MCF 10A (cell line): ENCODE measurements around the gene ZDHHC1. TPM values are rescaled to one million over a fixed set of nuclear protein-coding genes. Genes with fewer than 3 reads are reported as not detected.

Source experiments
- BruUV-seq: library from RNA; stranded (reverse); fragments of 400-500 nt; replicated peaks from 2 replicates; lab custom pipeline; 2021; lab: Mats Ljungman, UMichigan
- CTCF ChIA-PET: fragments of 300-600 bp; sonication (Branson Sonifier 250); formaldehyde crosslinking; extraction: SDS; loops from one replicate; lab custom pipeline; 2021; ENCODE audit warnings: antibody characterized with exemption, inconsistent platforms; lab: Yijun Ruan, JAX
- POLR2A ChIA-PET: fragments of 300-600, 350-650 bp; sonication (Branson Sonifier 250); formaldehyde crosslinking; extraction: SDS; loops from one replicate; lab custom pipeline; 2020; ENCODE audit warnings: antibody characterized with exemption, inconsistent platforms; lab: Yijun Ruan, JAX
- DNase-seq: peaks from one replicate; pipeline ENCODE4 v3.0.0-alpha.2; 2018; ENCODE audit not compliant: unreplicated experiment
- H3K27ac Mint-ChIP-seq: one replicate; pipeline ENCODE4 v1.8.0; 2022; ENCODE audit warnings: mild to moderate bottlenecking, low read depth, mixed read lengths; ENCODE audit not compliant: unreplicated experiment
- H3K27me3 Mint-ChIP-seq: one replicate; pipeline ENCODE4 v1.8.0; 2022; ENCODE audit warnings: mixed read lengths; ENCODE audit not compliant: insufficient read depth, unreplicated experiment
- H3K36me3 Mint-ChIP-seq: one replicate; pipeline ENCODE4 v1.8.0; 2022; ENCODE audit warnings: mild to moderate bottlenecking, moderate library complexity, mixed read lengths; ENCODE audit not compliant: insufficient read depth, unreplicated experiment
- H3K4me1 Mint-ChIP-seq: one replicate; pipeline ENCODE4 v1.8.0; 2022; ENCODE audit warnings: mixed read lengths; ENCODE audit not compliant: insufficient read depth, unreplicated experiment
- H3K4me3 Mint-ChIP-seq: one replicate; pipeline ENCODE4 v1.8.0; 2022; ENCODE audit warnings: mild to moderate bottlenecking, moderate library complexity, mixed read lengths; ENCODE audit not compliant: unreplicated experiment
- H3K9me3 Mint-ChIP-seq: one replicate; pipeline ENCODE4 v1.8.0; 2022; ENCODE audit warnings: mixed read lengths; ENCODE audit not compliant: unreplicated experiment
- intact Hi-C: fragments of 100-400 bp; cut with micrococcal nuclease; formaldehyde crosslinking; loops from 2 replicates; pipeline ENCODE4 v1.14.1; 2022
- total RNA-seq: library from RNA; stranded (reverse); gene quantifications from 2 replicates; pipeline ENCODE4 v1.2.3, GENCODE V29; 2022
- TF ChIP-seq, protein P1 (sequence below): fragments of 200-600 bp; IDR thresholded peaks from one replicate; pipeline ENCODE4 v1.8.0; 2022; ENCODE audit warnings: antibody characterized with exemption, mild to moderate bottlenecking; ENCODE audit not compliant: unreplicated experiment

ZDHHC1 gene
- total RNA-seq, 1 experiment from 2014 or later: 5.9 TPM

DNA sequence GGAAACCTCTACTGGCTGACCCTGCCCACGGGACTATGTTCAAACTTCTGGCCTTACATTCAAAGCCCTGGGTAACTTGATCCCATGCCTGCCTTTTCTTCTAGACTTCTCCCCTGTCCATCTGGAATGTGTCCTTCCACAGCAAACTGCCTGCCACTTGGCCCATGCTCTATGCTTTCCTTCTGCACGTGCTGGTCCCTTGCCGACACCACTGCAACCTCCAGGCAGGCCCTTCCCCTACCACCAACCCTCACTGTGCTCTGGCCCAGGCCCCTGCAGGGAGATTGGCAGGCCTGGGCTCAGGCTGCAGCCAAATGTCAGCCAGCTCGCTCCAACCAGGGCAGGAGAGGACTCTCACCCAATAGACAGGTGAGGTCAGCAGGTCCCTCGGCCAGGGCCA is 25.6 kb upstream of the ZDHHC1 start:
- H3K4me3 Mint-ChIP-seq: no peak overlapping the region
- CTCF ChIA-PET: interaction anchor here (0.6 to 1.5 kb wide), 8 partner anchors 14 to 1931 kb away, joined by 3 to 5 read pairs (median 4); partner anchors contain the start of gene ATP6V0D1
- TF ChIP-seq, protein P1, sequence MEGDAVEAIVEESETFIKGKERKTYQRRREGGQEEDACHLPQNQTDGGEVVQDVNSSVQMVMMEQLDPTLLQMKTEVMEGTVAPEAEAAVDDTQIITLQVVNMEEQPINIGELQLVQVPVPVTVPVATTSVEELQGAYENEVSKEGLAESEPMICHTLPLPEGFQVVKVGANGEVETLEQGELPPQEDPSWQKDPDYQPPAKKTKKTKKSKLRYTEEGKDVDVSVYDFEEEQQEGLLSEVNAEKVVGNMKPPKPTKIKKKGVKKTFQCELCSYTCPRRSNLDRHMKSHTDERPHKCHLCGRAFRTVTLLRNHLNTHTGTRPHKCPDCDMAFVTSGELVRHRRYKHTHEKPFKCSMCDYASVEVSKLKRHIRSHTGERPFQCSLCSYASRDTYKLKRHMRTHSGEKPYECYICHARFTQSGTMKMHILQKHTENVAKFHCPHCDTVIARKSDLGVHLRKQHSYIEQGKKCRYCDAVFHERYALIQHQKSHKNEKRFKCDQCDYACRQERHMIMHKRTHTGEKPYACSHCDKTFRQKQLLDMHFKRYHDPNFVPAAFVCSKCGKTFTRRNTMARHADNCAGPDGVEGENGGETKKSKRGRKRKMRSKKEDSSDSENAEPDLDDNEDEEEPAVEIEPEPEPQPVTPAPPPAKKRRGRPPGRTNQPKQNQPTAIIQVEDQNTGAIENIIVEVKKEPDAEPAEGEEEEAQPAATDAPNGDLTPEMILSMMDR: no peak
- peaks cover 32% of the 10 kb centered on the region for H3K36me3 Mint-ChIP-seq
- peaks cover 20% of the 10 kb centered on the region for H3K4me1 Mint-ChIP-seq
- POLR2A ChIA-PET: interaction anchor here (0.5 to 3.2 kb wide), 6 partner anchors 11 to 464 kb away, joined by 3 to 13 read pairs (median 4); partner anchors contain the start of genes ATP6V0D1 and HSD11B2
- peak overlapping the region; percentile 40 for H3K27ac Mint-ChIP-seq
- no peaks in the 10 kb centered on the region for H3K9me3 Mint-ChIP-seq
- no TSS peak for BruUV-seq
- no peaks in the 10 kb centered on the region for H3K27me3 Mint-ChIP-seq
- no peak for DNase-seq
- intact Hi-C loops: loop anchor here (10.0 kb wide), 1 partner anchor 67 kb away; no protein-coding TSS in a partner anchor

- POLR2A ChIA-PET: interaction anchor here (0.5 to 3.2 kb wide), 6 partner anchors 10 to 463 kb away, joined by 3 to 13 read pairs (median 4); partner anchors contain the start of genes ATP6V0D1 and HSD11B2
- H3K27me3 Mint-ChIP-seq: no peaks in the 10 kb centered on the region
- H3K4me1 Mint-ChIP-seq: peaks cover 20% of the 10 kb centered on the region
- DNase-seq: peak; percentile 58
- peaks cover 33% of the 10 kb centered on the region for H3K36me3 Mint-ChIP-seq
- no peak overlapping the region for H3K4me3 Mint-ChIP-seq
- CTCF ChIA-PET: interaction anchor here (0.6 to 1.5 kb wide), 5 partner anchors 13 to 54 kb away, joined by 3 to 4 read pairs (median 3); partner anchors contain the start of gene ATP6V0D1
- H3K9me3 Mint-ChIP-seq: no peaks in the 10 kb centered on the region
- TF ChIP-seq, protein P1: no peak
- BruUV-seq: no TSS peak
- intact Hi-C loops: loop anchor here (10.0 kb wide), 1 partner anchor 67 kb away; no protein-coding TSS in a partner anchor
- H3K27ac Mint-ChIP-seq: peak overlapping the region; percentile 40
Observed at GRCh38 chr16:67441271-67441753, 25.0 kb upstream of the ZDHHC1 start.

GRCh38 chr16:67438824-67439393 is 22.6 kb upstream of the ZDHHC1 start:
- DNase-seq: peak; percentile 68
- peaks cover 20% of the 10 kb centered on the region for H3K4me1 Mint-ChIP-seq
- H3K27ac Mint-ChIP-seq: no peak overlapping the region
- peaks cover 34% of the 10 kb centered on the region for H3K36me3 Mint-ChIP-seq
- H3K4me3 Mint-ChIP-seq: no peak overlapping the region
- H3K27me3 Mint-ChIP-seq: no peaks in the 10 kb centered on the region
- ChIA-PET POLR2A (no interaction called here), CTCF (interaction anchor here (0.7 to 1.1 kb wide), 6 partner anchors 11 to 616 kb away, joined by 3 read pairs; no protein-coding TSS in a partner anchor)
- intact Hi-C loops: no loop called here
- H3K9me3 Mint-ChIP-seq: no peaks in the 10 kb centered on the region
- TF ChIP-seq, protein P1: no peak
- BruUV-seq: no TSS peak

DNA sequence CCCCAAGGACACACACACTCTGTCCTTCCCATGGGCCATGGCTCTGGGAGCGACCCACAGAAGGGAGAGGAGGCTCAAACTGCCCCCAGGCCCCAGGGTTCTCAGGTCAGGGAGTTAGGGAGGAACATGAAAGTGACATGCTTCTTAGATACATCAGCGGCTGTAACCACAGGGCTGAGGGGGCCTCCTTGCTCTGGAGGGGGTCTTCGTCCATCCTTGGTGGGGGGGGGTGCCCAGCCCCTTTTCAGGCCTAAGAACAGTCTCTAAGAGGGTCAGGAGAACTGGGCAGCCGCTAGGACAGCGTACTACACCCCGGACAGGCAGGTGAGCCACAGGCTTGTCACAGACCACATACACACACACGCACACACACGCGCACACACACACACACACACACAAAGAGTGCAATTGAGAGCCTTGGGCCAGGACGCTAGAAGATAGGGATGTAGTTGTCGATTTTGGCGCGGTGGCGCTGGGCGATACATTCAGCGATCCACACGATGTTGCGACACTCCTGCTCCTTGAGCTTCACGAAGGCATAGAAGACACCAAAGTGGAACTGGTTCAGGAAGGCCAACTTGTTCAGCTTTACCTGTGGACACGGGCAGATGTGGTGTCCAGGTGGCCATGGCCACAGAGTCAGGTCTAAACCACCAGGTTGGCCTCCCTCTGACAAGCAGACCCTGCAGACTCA is 22.0 kb upstream of the ZDHHC1 start:
- Mint-ChIP-seq H3K36me3 (peaks cover 34% of the 10 kb centered on the region), H3K27ac (peak overlapping the region; percentile 61), H3K4me3 (no peak overlapping the region), H3K27me3 (no peaks in the 10 kb centered on the region), H3K9me3 (no peaks in the 10 kb centered on the region), H3K4me1 (peaks cover 20% of the 10 kb centered on the region)
- TSS peak; percentile 69 for BruUV-seq
- no peak for DNase-seq
- ChIA-PET POLR2A (no interaction called here), CTCF (interaction anchor here (0.7 to 1.1 kb wide), 4 partner anchors 11 to 615 kb away, joined by 3 read pairs; no protein-coding TSS in a partner anchor)
- TF ChIP-seq, protein P1: no peak
- intact Hi-C loops: no loop called here
